GM19023 (cell line): Measurements from ENCODE around the gene PSMB11.

Experiments
- ATAC-seq: cut with Tn5 transposase; IDR thresholded peaks from one replicate; pipeline ENCODE4 v1.9.1; 2021; ENCODE audit warnings: mild to moderate bottlenecking, moderate library complexity; ENCODE audit not compliant: unreplicated experiment

Gene PSMB11

GRCh38 chr14:23076785-23077408 is 34.9 kb downstream of the PSMB11 start:
- no peak for ATAC-seq

- ATAC-seq: no peak
These were observed 36.0 kb downstream of the PSMB11 start for GRCh38 chr14:23077962-23078361.

DNA sequence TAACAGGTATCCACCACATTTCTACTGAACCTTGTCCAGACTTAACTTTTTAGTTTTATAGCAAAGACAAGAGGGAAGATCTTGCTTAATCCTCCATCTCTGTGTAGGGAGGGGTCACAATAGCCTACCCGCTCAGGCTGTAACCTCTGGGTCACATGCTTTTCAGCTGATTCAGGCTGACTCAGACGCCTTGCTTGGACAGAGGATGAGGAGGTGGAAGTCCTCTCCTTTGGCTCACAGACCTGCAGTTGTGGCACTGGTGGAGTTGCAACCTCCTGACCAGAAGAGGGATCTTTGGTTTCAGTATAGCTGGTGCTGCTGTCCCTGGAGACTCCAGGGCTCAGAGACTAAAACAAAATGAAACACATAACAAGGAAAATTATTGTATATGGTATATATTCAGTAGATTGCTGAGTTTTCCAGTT is 36.7 kb downstream of the PSMB11 start:
- ATAC-seq: no peak

- ATAC-seq: no peak
These were observed 37.7 kb downstream of the PSMB11 start for GRCh38 chr14:23079716-23080115.

GRCh38 chr14:23080474-23080873 is 38.5 kb downstream of the PSMB11 start:
- no peak for ATAC-seq

DNA sequence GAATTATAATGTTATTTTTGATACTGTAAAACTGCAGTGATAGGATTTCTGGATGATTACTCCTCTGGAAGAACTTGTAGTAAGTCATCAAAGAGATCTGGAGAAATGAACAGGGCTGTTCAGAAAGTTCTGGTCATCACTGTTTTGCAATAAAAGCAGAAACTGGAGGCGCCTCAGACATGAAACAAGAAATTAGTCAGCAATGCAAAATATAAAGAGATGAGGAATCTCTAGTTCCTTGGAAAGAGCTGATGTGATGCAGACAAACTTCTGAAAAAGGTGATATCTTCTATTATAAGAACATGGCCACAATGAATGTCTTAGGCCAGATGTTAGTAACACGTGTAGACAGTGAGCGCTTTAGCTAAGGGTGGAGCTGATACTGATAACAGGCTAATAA is 43.4 kb downstream of the PSMB11 start:
- ATAC-seq: no peak

DNA sequence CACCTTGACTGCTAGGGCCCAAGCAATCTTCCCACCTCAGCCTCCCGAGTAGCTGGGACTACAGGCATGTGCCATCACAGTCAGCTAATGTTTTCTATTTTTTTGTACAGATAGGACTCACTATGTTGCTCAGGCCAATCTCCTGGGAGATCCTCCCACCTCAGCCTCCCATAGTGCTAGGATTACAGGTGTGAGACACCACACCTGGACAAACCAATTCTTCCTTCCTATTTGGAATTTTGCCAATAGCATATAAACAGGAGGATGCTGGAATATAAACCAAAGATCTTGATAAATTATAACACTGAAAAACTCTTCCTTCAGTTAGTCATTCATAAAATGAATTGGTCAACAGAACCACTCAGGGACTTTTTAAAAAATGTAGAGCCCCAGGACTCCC is 44.6 kb downstream of the PSMB11 start:
- ATAC-seq: no peak

GRCh38 chr14:23089498-23090253 is 47.7 kb downstream of the PSMB11 start:
- ATAC-seq: no peak

GRCh38 chr14:23090254-23090636 is 48.2 kb downstream of the PSMB11 start:
- ATAC-seq: no peak

DNA sequence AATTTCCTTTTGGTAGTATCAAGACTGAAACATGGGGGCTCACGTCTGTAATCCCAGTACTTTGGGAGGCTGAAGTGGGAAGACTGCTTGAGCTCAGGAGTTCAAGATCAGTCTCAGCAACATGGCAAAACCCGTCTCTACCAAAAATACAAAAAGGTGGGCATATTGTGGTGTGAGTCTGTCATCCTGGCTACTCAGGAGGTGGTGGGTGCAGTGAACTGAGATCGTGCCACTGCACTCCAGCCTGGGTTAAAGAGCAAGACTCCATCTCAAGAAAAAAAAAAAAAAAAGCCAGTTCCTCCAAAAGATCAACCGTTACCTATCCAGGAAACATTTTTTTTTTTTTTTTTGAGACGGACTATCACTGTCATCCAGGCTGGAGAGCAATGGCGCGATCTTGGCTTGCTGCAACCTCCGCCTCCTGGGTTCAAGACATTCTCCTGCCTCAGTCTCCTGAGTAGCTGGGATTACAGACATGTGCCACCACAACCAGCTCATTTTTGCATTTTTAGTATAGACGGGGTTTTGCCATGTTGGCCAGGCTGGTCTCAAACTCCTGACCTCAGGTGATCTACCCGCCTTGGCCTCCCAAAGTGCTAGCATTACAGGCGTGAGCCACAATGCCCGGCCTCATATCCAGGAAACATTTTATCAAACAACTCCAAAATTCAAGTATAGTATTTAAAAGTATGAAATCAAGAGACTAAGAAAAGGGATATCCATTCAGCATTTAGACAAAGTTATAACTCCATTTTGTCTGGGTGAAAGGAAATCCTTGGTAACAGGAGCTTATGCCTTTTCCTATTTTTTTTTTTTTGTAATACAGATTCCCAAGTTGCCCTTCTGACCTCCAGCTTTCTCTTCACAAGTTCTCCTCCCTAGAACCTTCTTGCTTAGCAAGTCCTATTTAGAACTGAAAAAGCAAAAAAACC is 49.5 kb downstream of the PSMB11 start:
- ATAC-seq: no peak

- no peak for ATAC-seq
These were observed 51.1 kb downstream of the PSMB11 start for GRCh38 chr14:23093104-23093503.

DNA sequence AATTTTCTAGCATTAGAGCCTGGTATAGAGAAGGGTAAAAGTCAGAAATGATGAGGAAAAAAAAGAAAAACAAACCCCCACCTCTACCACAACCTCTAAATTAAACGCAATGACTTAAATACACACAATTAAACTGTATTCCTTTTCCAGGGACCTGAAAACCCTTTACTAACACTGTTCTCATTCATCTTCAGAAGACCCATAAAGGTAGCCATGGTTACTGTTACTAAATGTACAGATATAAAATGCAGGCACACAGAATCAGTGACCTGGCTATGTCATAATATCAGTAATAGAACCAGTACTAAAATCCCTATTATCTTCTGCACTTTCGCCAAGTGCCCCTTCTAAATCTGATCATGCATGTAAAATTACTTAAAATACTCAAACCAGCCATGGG is 51.5 kb downstream of the PSMB11 start:
- no peak for ATAC-seq
